ENCODE measurements around the gene CPNE5.

The CPNE5 gene

GRCh38 chr6:36757943-36758508 lies 81.2 kb downstream of the CPNE5 start:
- peaks cover 49% of the 10 kb centered on the region for H3K4me1 Mint-ChIP-seq (ENCODE audit: low read depth)
- DNase-seq (ENCODE audit: low spot score) = no peak
- no peaks in the 10 kb centered on the region for H3K9me3 Mint-ChIP-seq
- no peak overlapping the region for H3K4me3 Mint-ChIP-seq
- no peaks in the 10 kb centered on the region for H3K27me3 Mint-ChIP-seq (ENCODE audit: low read depth)
- H3K27ac Mint-ChIP-seq = no peak overlapping the region
- H3K36me3 Mint-ChIP-seq (ENCODE audit: low read depth) = peaks cover 3% of the 10 kb centered on the region

- no peak for DNase-seq (ENCODE audit: low spot score)
- Mint-ChIP-seq H3K4me1 (ENCODE audit: low read depth) (peaks cover 57% of the 10 kb centered on the region), H3K9me3 (no peaks in the 10 kb centered on the region), H3K36me3 (ENCODE audit: low read depth) (peaks cover 3% of the 10 kb centered on the region), H3K27ac (peak overlapping the region; percentile 81), H3K4me3 (peak overlapping the region; percentile 34), H3K27me3 (ENCODE audit: low read depth) (no peaks in the 10 kb centered on the region)
Measured at GRCh38 chr6:36757206-36757605, 82.0 kb downstream of the CPNE5 start.

GRCh38 chr6:36756786-36757185 lies 82.5 kb downstream of the CPNE5 start:
- peaks cover 3% of the 10 kb centered on the region for H3K36me3 Mint-ChIP-seq (ENCODE audit: low read depth)
- H3K27me3 Mint-ChIP-seq (ENCODE audit: low read depth) = no peaks in the 10 kb centered on the region
- H3K9me3 Mint-ChIP-seq = no peaks in the 10 kb centered on the region
- DNase-seq (ENCODE audit: low spot score) = no peak
- peaks cover 59% of the 10 kb centered on the region for H3K4me1 Mint-ChIP-seq (ENCODE audit: low read depth)
- peak overlapping the region; percentile 81 for H3K27ac Mint-ChIP-seq
- peak overlapping the region; percentile 81 for H3K4me3 Mint-ChIP-seq

GRCh38 chr6:36755435-36756348 lies 83.6 kb downstream of the CPNE5 start:
- Mint-ChIP-seq H3K4me3 (peak overlapping the region; percentile 81), H3K36me3 (ENCODE audit: low read depth) (peaks cover 3% of the 10 kb centered on the region), H3K4me1 (ENCODE audit: low read depth) (peaks cover 62% of the 10 kb centered on the region), H3K27ac (peak overlapping the region; percentile 81), H3K9me3 (no peaks in the 10 kb centered on the region), H3K27me3 (ENCODE audit: low read depth) (no peaks in the 10 kb centered on the region)
- peak; percentile 88 for DNase-seq (ENCODE audit: low spot score)

- H3K9me3 Mint-ChIP-seq = peaks cover 5% of the 10 kb centered on the region
- DNase-seq (ENCODE audit: low spot score) = no peak
- peak overlapping the region; percentile 81 for H3K4me3 Mint-ChIP-seq
- H3K27ac Mint-ChIP-seq = peak overlapping the region; percentile 81
- peaks cover 3% of the 10 kb centered on the region for H3K36me3 Mint-ChIP-seq (ENCODE audit: low read depth)
- peaks cover 62% of the 10 kb centered on the region for H3K4me1 Mint-ChIP-seq (ENCODE audit: low read depth)
- H3K27me3 Mint-ChIP-seq (ENCODE audit: low read depth) = no peaks in the 10 kb centered on the region
Measured at GRCh38 chr6:36754582-36755434, 84.4 kb downstream of the CPNE5 start.

GRCh38 chr6:36753671-36754405 lies 85.4 kb downstream of the CPNE5 start:
- Mint-ChIP-seq H3K27me3 (ENCODE audit: low read depth) (no peaks in the 10 kb centered on the region), H3K36me3 (ENCODE audit: low read depth) (peaks cover 5% of the 10 kb centered on the region), H3K9me3 (peaks cover 15% of the 10 kb centered on the region), H3K27ac (peak overlapping the region; percentile 77), H3K4me3 (peak overlapping the region; percentile 34), H3K4me1 (ENCODE audit: low read depth) (peaks cover 61% of the 10 kb centered on the region)
- DNase-seq (ENCODE audit: low spot score) = no peak

- Mint-ChIP-seq H3K9me3 (peaks cover 22% of the 10 kb centered on the region), H3K4me1 (ENCODE audit: low read depth) (peaks cover 56% of the 10 kb centered on the region), H3K27ac (no peak overlapping the region), H3K27me3 (ENCODE audit: low read depth) (no peaks in the 10 kb centered on the region), H3K36me3 (ENCODE audit: low read depth) (peaks cover 5% of the 10 kb centered on the region), H3K4me3 (no peak overlapping the region)
- DNase-seq (ENCODE audit: low spot score) = no peak
Measured at GRCh38 chr6:36752886-36753506, 86.2 kb downstream of the CPNE5 start.

- Mint-ChIP-seq H3K27ac (peak overlapping the region; percentile 90), H3K27me3 (ENCODE audit: low read depth) (no peaks in the 10 kb centered on the region), H3K4me3 (peak overlapping the region; percentile 44), H3K4me1 (ENCODE audit: low read depth) (peaks cover 52% of the 10 kb centered on the region), H3K9me3 (peaks cover 22% of the 10 kb centered on the region), H3K36me3 (ENCODE audit: low read depth) (peaks cover 5% of the 10 kb centered on the region)
- no peak for DNase-seq (ENCODE audit: low spot score)
Measured at GRCh38 chr6:36752187-36752885, 86.9 kb downstream of the CPNE5 start.

- Mint-ChIP-seq H3K27ac (peak overlapping the region; percentile 80), H3K27me3 (ENCODE audit: low read depth) (peaks cover under 1% of the 10 kb centered on the region), H3K4me1 (ENCODE audit: low read depth) (peaks cover 47% of the 10 kb centered on the region), H3K36me3 (ENCODE audit: low read depth) (peaks cover 5% of the 10 kb centered on the region), H3K9me3 (peaks cover 22% of the 10 kb centered on the region), H3K4me3 (peak overlapping the region; percentile 2)
- DNase-seq (ENCODE audit: low spot score) = no peak
Measured at GRCh38 chr6:36751833-36752186, 87.4 kb downstream of the CPNE5 start.

GRCh38 chr6:36751091-36751490 lies 88.2 kb downstream of the CPNE5 start:
- Mint-ChIP-seq H3K27me3 (ENCODE audit: low read depth) (peaks cover 3% of the 10 kb centered on the region), H3K9me3 (peaks cover 22% of the 10 kb centered on the region), H3K27ac (peak overlapping the region; percentile 47), H3K4me1 (ENCODE audit: low read depth) (peaks cover 44% of the 10 kb centered on the region), H3K4me3 (no peak overlapping the region), H3K36me3 (ENCODE audit: low read depth) (peaks cover 5% of the 10 kb centered on the region)
- DNase-seq (ENCODE audit: low spot score) = no peak

- Mint-ChIP-seq H3K4me3 (no peak overlapping the region), H3K27ac (no peak overlapping the region), H3K36me3 (ENCODE audit: low read depth) (peaks cover 1% of the 10 kb centered on the region), H3K27me3 (ENCODE audit: low read depth) (peaks cover 3% of the 10 kb centered on the region), H3K9me3 (peaks cover 22% of the 10 kb centered on the region), H3K4me1 (ENCODE audit: low read depth) (peaks cover 33% of the 10 kb centered on the region)
- no peak for DNase-seq (ENCODE audit: low spot score)
Measured at GRCh38 chr6:36749829-36750489, 89.3 kb downstream of the CPNE5 start.

GRCh38 chr6:36746251-36746650 lies 93.0 kb downstream of the CPNE5 start:
- Mint-ChIP-seq H3K9me3 (peaks cover 22% of the 10 kb centered on the region), H3K27ac (no peak overlapping the region), H3K27me3 (ENCODE audit: low read depth) (peaks cover 3% of the 10 kb centered on the region), H3K36me3 (ENCODE audit: low read depth) (peaks cover 1% of the 10 kb centered on the region), H3K4me3 (no peak overlapping the region), H3K4me1 (ENCODE audit: low read depth) (peaks cover 18% of the 10 kb centered on the region)
- no peak for DNase-seq (ENCODE audit: low spot score)
